Measurements from ENCODE around the gene UTP25. TPM values are rescaled to one million over a fixed set of nuclear protein-coding genes. Genes with fewer than 3 reads are reported as not detected.

Gene UTP25
- total RNA-seq, 1 experiment from 2014 or later, result 14.3 TPM

DNA sequence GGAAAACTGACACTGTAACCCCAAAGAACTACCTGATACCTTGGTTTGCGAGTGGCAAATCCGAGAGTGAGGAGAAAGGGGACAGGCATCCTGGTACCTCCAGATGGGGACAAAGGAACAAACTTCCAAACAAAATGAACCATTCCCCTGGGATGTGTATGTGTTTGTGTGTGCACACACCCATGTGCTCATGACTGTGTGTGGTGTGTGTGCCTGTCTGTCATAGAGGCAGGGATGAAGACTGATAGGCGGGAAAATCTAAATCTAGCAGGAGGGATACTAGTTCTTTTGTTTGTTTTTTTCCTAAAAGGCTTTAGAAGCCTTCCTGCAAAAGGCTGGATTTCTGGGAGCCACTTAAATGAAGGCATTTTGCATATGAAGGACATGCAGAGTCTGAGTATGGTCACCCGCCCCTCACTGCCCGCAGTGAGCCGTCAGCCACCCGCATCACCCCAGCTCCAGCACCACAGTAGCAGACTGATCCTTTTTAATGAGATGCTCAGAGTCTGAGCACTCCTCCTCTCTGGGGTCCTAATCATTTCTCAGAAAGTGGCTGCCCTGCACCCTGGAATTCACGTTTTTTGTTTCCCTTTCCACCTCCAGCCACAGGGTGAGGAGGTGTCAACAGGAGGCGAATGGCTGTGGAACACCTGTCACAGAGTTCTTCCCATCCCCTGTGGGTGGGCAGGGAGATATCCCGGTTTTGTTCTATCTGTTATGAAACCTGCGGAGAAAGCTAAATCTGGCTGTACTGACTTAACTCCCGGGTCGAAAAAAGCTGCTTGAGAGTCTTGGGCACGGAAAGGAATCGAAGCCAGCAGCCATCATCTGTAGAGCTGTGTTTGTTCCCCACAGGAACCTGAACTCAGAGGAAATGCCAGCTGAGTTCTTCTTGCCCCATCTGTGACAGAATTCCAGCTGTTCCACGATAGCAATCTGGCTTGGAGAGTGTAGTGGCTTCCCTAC lies 34.9 kb downstream of the UTP25 start:
- H3K9me3 ChIP-seq (ENCODE audit: low read length), result no peaks in the 10 kb centered on the region
- DNase-seq (no peak), ATAC-seq (no peak)
- H3K9me2 ChIP-seq (replicated peaks; ENCODE audit: low read length), result no peaks in the 10 kb centered on the region
- intact Hi-C loops (cut with micrococcal nuclease), result loop anchor here (5.0 to 10.0 kb wide), 2 partner anchors 75 to 262 kb away; partner anchors contain the start of gene SYT14
- no peak overlapping the region for H3K27ac ChIP-seq (ENCODE audit: low read length)
- H3F3A ChIP-seq (ENCODE audit: low read length, unreplicated experiment), result no peaks in the 10 kb centered on the region
- H3K4me3 ChIP-seq (ENCODE audit: low read length), result no peak overlapping the region
- no peak overlapping the region for H3K4me2 ChIP-seq (ENCODE audit: low read length)
- CTCF ChIA-PET, result interaction anchor here (0.9 kb wide), 1 partner anchor 23 kb away, joined by 4 read pairs; no protein-coding TSS in a partner anchor
- H3K4me1 ChIP-seq (ENCODE audit: insufficient read depth, low read length), result peaks cover 4% of the 10 kb centered on the region; the same call in 1 of the 2 replicates
- POLR2A ChIA-PET (ENCODE audit: unreplicated experiment), result no interaction called here
- TF ChIP-seq EZH2phosphoT487 (IDR thresholded peaks at IDR 0.05; ENCODE audit: borderline replicate concordance, low read length) (no peak), EZH2 (IDR thresholded peaks at IDR 0.05; ENCODE audit: low read length, unreplicated experiment) (no peak)
- TF ChIP-seq, protein P1, sequence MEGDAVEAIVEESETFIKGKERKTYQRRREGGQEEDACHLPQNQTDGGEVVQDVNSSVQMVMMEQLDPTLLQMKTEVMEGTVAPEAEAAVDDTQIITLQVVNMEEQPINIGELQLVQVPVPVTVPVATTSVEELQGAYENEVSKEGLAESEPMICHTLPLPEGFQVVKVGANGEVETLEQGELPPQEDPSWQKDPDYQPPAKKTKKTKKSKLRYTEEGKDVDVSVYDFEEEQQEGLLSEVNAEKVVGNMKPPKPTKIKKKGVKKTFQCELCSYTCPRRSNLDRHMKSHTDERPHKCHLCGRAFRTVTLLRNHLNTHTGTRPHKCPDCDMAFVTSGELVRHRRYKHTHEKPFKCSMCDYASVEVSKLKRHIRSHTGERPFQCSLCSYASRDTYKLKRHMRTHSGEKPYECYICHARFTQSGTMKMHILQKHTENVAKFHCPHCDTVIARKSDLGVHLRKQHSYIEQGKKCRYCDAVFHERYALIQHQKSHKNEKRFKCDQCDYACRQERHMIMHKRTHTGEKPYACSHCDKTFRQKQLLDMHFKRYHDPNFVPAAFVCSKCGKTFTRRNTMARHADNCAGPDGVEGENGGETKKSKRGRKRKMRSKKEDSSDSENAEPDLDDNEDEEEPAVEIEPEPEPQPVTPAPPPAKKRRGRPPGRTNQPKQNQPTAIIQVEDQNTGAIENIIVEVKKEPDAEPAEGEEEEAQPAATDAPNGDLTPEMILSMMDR (conservative IDR thresholded peaks at IDR 0.05; ENCODE audit: low read depth, low read length), result no peak
- no peaks in the 10 kb centered on the region for H3K27me3 ChIP-seq (ENCODE audit: low read length)
- no peaks in the 10 kb centered on the region for H3K79me2 ChIP-seq (ENCODE audit: low read length)
- no TSS peak for BruUV-seq (replicated peaks)
- H3K36me3 ChIP-seq (ENCODE audit: low read depth, low read length), result no peaks in the 10 kb centered on the region
- no peak overlapping the region for H2AFZ ChIP-seq (ENCODE audit: low read length)
- H4K20me1 ChIP-seq (ENCODE audit: low read length), result no peaks in the 10 kb centered on the region
- H3K9ac ChIP-seq (ENCODE audit: low read length), result no peak overlapping the region

DNA sequence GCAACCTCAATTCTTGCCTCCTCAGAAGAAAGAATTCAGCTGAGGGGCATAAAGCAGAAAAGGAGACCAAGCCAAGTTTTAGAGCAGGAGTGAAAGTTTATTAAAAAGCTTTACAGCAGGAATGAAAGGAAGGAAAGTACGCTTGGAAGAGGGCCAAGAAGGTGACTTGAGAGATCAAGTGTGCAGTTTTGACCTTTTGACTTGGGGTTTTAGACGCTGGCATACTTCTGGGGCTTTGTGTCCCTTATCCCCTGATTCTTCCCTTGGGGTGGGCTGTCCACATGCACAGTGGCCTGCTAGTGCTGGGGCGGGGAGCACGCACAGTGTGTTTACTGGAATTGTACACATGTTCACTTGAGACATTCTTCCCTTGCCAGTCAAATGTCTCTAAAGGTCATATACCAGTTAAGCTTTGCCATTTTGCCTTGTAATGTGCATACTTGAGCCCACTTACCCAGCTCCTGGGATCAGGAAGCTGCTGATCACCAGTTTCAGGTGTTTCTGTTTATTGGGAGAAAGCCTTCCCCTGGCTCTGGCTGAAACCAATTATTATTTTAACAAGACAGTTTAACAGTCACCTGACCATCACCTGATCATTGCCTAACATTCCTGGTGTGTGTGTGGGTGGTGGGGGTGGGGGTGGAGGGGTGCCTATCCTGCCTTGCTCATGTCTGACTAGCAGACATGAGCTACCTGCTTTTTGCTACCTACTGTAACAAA lies 36.2 kb downstream of the UTP25 start:
- Histone ChIP-seq H3K9me2 (replicated peaks; ENCODE audit: low read length) (no peaks in the 10 kb centered on the region), H3F3A (ENCODE audit: low read length, unreplicated experiment) (no peaks in the 10 kb centered on the region), H3K36me3 (ENCODE audit: low read depth, low read length) (no peaks in the 10 kb centered on the region), H2AFZ (ENCODE audit: low read length) (no peak overlapping the region), H4K20me1 (ENCODE audit: low read length) (no peaks in the 10 kb centered on the region), H3K27me3 (ENCODE audit: low read length) (no peaks in the 10 kb centered on the region), H3K27ac (ENCODE audit: low read length) (no peak overlapping the region), H3K9me3 (ENCODE audit: low read length) (no peaks in the 10 kb centered on the region), H3K4me3 (ENCODE audit: low read length) (no peak overlapping the region), H3K79me2 (ENCODE audit: low read length) (no peaks in the 10 kb centered on the region), H3K4me2 (ENCODE audit: low read length) (no peak overlapping the region), H3K4me1 (ENCODE audit: insufficient read depth, low read length) (peaks cover 4% of the 10 kb centered on the region; the same call in 1 of the 2 replicates), H3K9ac (ENCODE audit: low read length) (no peak overlapping the region)
- CTCF ChIA-PET, result interaction anchor here (0.9 kb wide), 1 partner anchor 21 kb away, joined by 4 read pairs; no protein-coding TSS in a partner anchor
- POLR2A ChIA-PET (ENCODE audit: unreplicated experiment), result interaction anchor here (0.6 kb wide), 1 partner anchor 132 kb away, joined by 3 read pairs; no protein-coding TSS in a partner anchor
- no peak for TF ChIP-seq EZH2 (IDR thresholded peaks at IDR 0.05; ENCODE audit: low read length, unreplicated experiment)
- no peak for TF ChIP-seq EZH2phosphoT487 (IDR thresholded peaks at IDR 0.05; ENCODE audit: borderline replicate concordance, low read length)
- TF ChIP-seq, protein P1 (conservative IDR thresholded peaks at IDR 0.05; ENCODE audit: low read depth, low read length), result no peak
- DNase-seq (no peak), ATAC-seq (no peak)
- intact Hi-C loops (cut with micrococcal nuclease), result loop anchor here (5.0 to 10.0 kb wide), 2 partner anchors 73 to 261 kb away; partner anchors contain the start of gene SYT14
- no TSS peak for BruUV-seq (replicated peaks)
